Kidney epithelial cell (primary cell): ENCODE data around the gene CDH11. TPM values are rescaled to one million over a fixed set of nuclear protein-coding genes. Genes with fewer than 3 reads are reported as not detected.

Experiments used
- DNase-seq: peaks from one replicate; pipeline ENCODE4 v3.0.0-alpha.2; 2010; ENCODE audit warnings: low read depth
- H3K27me3 ChIP-seq: 2 replicates; pipeline ENCODE4 v1.6.0; 2011; ENCODE audit warnings: low read length; ENCODE audit not compliant: control insufficient read depth, insufficient read depth
- H3K36me3 ChIP-seq: 2 replicates; pipeline ENCODE4 v1.5.1; 2011; ENCODE audit warnings: low read length; ENCODE audit not compliant: control insufficient read depth, insufficient read depth
- H3K4me3 ChIP-seq: 2 replicates; pipeline ENCODE4 v1.5.1; 2011; ENCODE audit warnings: low read depth, mild to moderate bottlenecking, control low read depth, low read length
- CTCF ChIP-seq: IDR thresholded peaks from 2 replicates; pipeline ENCODE4 v1.5.1; 2011; ENCODE audit warnings: mild to moderate bottlenecking, moderate library complexity, low read length, control low read depth, inconsistent platforms; ENCODE audit not compliant: insufficient read depth, poor library complexity, severe bottlenecking
- total RNA-seq: library from RNA; depleted of rRNA; stranded (reverse); fragments of >200 nt; gene quantifications from 2 replicates; pipeline ENCODE4 v1.2.3, GENCODE V29; 2015

CDH11 gene
- total RNA-seq, 1 donor from 2014 or later: 135 TPM

GRCh38 chr16:65119435-65119834 lies 2.4 kb downstream of the CDH11 start:
- no peaks in the 10 kb centered on the region for H3K36me3 ChIP-seq
- H3K4me3 ChIP-seq: no peak overlapping the region
- no peak for DNase-seq
- H3K27me3 ChIP-seq: peaks cover 35% of the 10 kb centered on the region
- no peak for TF ChIP-seq CTCF

GRCh38 chr16:65118871-65119270 lies 3.0 kb downstream of the CDH11 start:
- DNase-seq: no peak
- no peak for TF ChIP-seq CTCF
- peaks cover 34% of the 10 kb centered on the region for H3K27me3 ChIP-seq
- H3K36me3 ChIP-seq: no peaks in the 10 kb centered on the region
- no peak overlapping the region for H3K4me3 ChIP-seq

GRCh38 chr16:65117811-65118448 lies 3.9 kb downstream of the CDH11 start:
- peak; percentile 91 for TF ChIP-seq CTCF
- DNase-seq: peak; percentile 26
- peaks cover 25% of the 10 kb centered on the region for H3K27me3 ChIP-seq
- no peak overlapping the region for H3K4me3 ChIP-seq
- no peaks in the 10 kb centered on the region for H3K36me3 ChIP-seq

DNA sequence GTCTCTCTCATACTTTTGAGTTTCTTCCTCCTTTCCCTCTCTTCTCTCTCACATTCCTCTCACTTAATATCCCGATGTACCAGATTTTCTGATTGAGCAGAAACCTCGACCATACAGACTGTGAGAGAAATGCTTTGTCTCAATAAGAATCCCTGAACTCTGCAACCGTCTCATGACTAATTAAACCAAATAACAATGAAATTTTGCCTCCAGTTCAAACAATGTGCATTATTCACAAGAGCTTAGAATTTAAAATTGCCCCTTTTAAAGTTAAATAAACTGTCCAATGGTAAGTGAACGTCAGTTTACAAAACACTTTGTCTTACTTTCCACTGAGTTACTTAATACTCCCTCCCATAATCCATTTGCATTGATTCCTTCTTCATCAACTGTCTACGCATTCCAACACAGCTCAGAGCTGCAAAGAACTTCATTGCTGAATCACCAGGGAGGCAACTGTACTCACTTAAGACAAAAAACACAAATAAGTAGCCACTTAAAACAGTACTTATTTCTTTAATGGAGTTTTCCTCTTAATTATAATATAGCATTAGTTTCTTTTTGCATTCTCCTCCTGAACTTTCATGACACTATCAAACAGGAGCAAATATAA lies 4.9 kb downstream of the CDH11 start:
- Histone ChIP-seq H3K36me3 (no peaks in the 10 kb centered on the region), H3K4me3 (no peak overlapping the region), H3K27me3 (peaks cover 16% of the 10 kb centered on the region)
- TF ChIP-seq CTCF: no peak
- no peak for DNase-seq

DNA sequence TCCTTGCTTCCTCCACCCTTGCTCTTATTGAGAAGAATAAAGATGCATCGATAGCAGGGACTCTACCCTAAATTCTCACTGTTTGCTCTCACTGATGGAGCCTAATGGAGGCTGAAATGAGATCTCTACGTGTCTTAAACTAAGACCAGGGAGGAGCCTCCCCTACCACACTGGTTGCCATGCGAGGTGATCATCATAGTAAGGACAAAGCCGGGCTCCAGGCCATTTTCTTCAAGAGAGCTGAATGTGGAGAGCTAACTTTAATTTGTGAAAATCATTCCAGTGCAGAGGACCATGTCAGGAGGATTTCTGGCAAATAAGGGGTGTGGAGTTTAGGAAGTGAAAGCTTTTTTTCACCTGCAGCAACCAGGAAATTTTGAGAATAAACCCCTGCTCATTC lies 5.6 kb downstream of the CDH11 start:
- DNase-seq: no peak
- Histone ChIP-seq H3K27me3 (peaks cover 10% of the 10 kb centered on the region), H3K4me3 (no peak overlapping the region), H3K36me3 (no peaks in the 10 kb centered on the region)
- TF ChIP-seq CTCF: no peak

DNA sequence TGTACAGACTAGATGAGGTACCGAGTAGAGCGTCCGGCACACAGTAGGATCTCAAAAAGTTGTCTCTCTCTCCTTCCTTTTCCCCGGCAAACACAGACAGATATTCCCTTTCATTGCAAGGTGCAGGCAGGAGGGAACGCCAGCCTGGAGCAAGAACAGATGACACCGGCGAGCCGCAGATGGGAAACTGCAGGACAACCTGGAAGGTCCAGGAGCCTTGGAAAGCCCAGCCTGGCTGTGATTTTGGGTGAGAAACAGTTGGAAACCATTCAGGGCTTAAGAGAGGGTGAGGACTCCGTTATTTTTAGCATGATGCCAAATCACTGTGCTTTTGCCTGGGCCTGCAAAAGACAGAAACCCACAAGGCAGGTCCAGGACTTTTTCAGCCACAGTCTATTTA lies 7.3 kb downstream of the CDH11 start:
- Histone ChIP-seq H3K36me3 (no peaks in the 10 kb centered on the region), H3K27me3 (no peaks in the 10 kb centered on the region), H3K4me3 (no peak overlapping the region)
- no peak for DNase-seq
- TF ChIP-seq CTCF: no peak
